ENCODE measurements around the gene COPB1.

COPB1 gene

GRCh38 chr11:14451825-14452224 lies 47.8 kb downstream of the COPB1 start:
- peaks cover 3% of the 10 kb centered on the region; the same call in 1 of the 2 replicates for H3K4me1 ChIP-seq (ENCODE audit: insufficient read depth, low read length)
- TF ChIP-seq CTCF (IDR thresholded peaks at IDR 0.05; ENCODE audit: borderline replicate concordance, extremely low read depth, low read length, poor library complexity, severe bottlenecking) (no peak), EZH2 (IDR thresholded peaks at IDR 0.05; ENCODE audit: borderline replicate concordance, low read depth, low read length, severe bottlenecking) (no peak)
- no peak overlapping the region for H2AFZ ChIP-seq (ENCODE audit: low read depth, low read length)
- no peak overlapping the region for H3K27ac ChIP-seq (ENCODE audit: low read length)
- peaks cover 14% of the 10 kb centered on the region; the same call in 1 of the 2 replicates for H3K36me3 ChIP-seq (ENCODE audit: insufficient read depth, low read length)
- H3K4me3 ChIP-seq (ENCODE audit: low read depth in 1 of 2, low read length in 2 of 2), result no peak overlapping the region
- no peak for DNase-seq
- no peaks in the 10 kb centered on the region for H4K20me1 ChIP-seq (ENCODE audit: insufficient read depth, low read length)
- ATAC-seq (ENCODE audit: insufficient read depth, low read depth), result no peak
- H3K27me3 ChIP-seq (ENCODE audit: insufficient read depth, low read length, poor library complexity), result no peaks in the 10 kb centered on the region
- no peaks in the 10 kb centered on the region for H3K9me3 ChIP-seq (ENCODE audit: insufficient read depth, low read length, severe bottlenecking)
- no peak overlapping the region for H3K9ac ChIP-seq (ENCODE audit: low read depth, low read length)
- no peaks in the 10 kb centered on the region for H3K79me2 ChIP-seq (ENCODE audit: insufficient read depth, low read length)
- no peak overlapping the region for H3K4me2 ChIP-seq (ENCODE audit: insufficient read depth, low read length)

- H3K9ac ChIP-seq (ENCODE audit: low read depth, low read length), result no peak overlapping the region
- ATAC-seq (ENCODE audit: insufficient read depth, low read depth) (no peak), DNase-seq (no peak)
- TF ChIP-seq CTCF (IDR thresholded peaks at IDR 0.05; ENCODE audit: borderline replicate concordance, extremely low read depth, low read length, poor library complexity, severe bottlenecking), result no peak
- no peak for TF ChIP-seq EZH2 (IDR thresholded peaks at IDR 0.05; ENCODE audit: borderline replicate concordance, low read depth, low read length, severe bottlenecking)
- no peak overlapping the region for H2AFZ ChIP-seq (ENCODE audit: low read depth, low read length)
- H3K4me2 ChIP-seq (ENCODE audit: insufficient read depth, low read length), result no peak overlapping the region
- no peaks in the 10 kb centered on the region for H3K27me3 ChIP-seq (ENCODE audit: insufficient read depth, low read length, poor library complexity)
- H3K9me3 ChIP-seq (ENCODE audit: insufficient read depth, low read length, severe bottlenecking), result no peaks in the 10 kb centered on the region
- H3K4me3 ChIP-seq (ENCODE audit: low read depth in 1 of 2, low read length in 2 of 2), result no peak overlapping the region
- H3K4me1 ChIP-seq (ENCODE audit: insufficient read depth, low read length), result no peaks in the 10 kb centered on the region
- no peaks in the 10 kb centered on the region for H4K20me1 ChIP-seq (ENCODE audit: insufficient read depth, low read length)
- H3K79me2 ChIP-seq (ENCODE audit: insufficient read depth, low read length), result no peaks in the 10 kb centered on the region
- H3K27ac ChIP-seq (ENCODE audit: low read length), result no peak overlapping the region
- no peaks in the 10 kb centered on the region for H3K36me3 ChIP-seq (ENCODE audit: insufficient read depth, low read length)
Observed at GRCh38 chr11:14449302-14449714, 50.3 kb downstream of the COPB1 start.

- ATAC-seq (ENCODE audit: insufficient read depth, low read depth), result no peak
- Histone ChIP-seq H3K4me1 (ENCODE audit: insufficient read depth, low read length) (no peaks in the 10 kb centered on the region), H2AFZ (ENCODE audit: low read depth, low read length) (no peak overlapping the region), H4K20me1 (ENCODE audit: insufficient read depth, low read length) (no peaks in the 10 kb centered on the region), H3K9me3 (ENCODE audit: insufficient read depth, low read length, severe bottlenecking) (no peaks in the 10 kb centered on the region), H3K27ac (ENCODE audit: low read length) (no peak overlapping the region), H3K9ac (ENCODE audit: low read depth, low read length) (no peak overlapping the region), H3K36me3 (ENCODE audit: insufficient read depth, low read length) (no peaks in the 10 kb centered on the region), H3K79me2 (ENCODE audit: insufficient read depth, low read length) (no peaks in the 10 kb centered on the region), H3K4me3 (ENCODE audit: low read depth in 1 of 2, low read length in 2 of 2) (no peak overlapping the region), H3K4me2 (ENCODE audit: insufficient read depth, low read length) (no peak overlapping the region), H3K27me3 (ENCODE audit: insufficient read depth, low read length, poor library complexity) (no peaks in the 10 kb centered on the region)
- DNase-seq, result no peak
- no peak for TF ChIP-seq CTCF (IDR thresholded peaks at IDR 0.05; ENCODE audit: borderline replicate concordance, extremely low read depth, low read length, poor library complexity, severe bottlenecking)
Observed at GRCh38 chr11:14448240-14448639, 51.4 kb downstream of the COPB1 start.

GRCh38 chr11:14446701-14447169 lies 52.9 kb downstream of the COPB1 start:
- Histone ChIP-seq H3K4me3 (ENCODE audit: low read depth in 1 of 2, low read length in 2 of 2) (no peak overlapping the region), H3K27ac (ENCODE audit: low read length) (no peak overlapping the region), H3K27me3 (ENCODE audit: insufficient read depth, low read length, poor library complexity) (no peaks in the 10 kb centered on the region), H3K9me3 (ENCODE audit: insufficient read depth, low read length, severe bottlenecking) (no peaks in the 10 kb centered on the region), H3K4me1 (ENCODE audit: insufficient read depth, low read length) (no peaks in the 10 kb centered on the region), H4K20me1 (ENCODE audit: insufficient read depth, low read length) (no peaks in the 10 kb centered on the region), H3K9ac (ENCODE audit: low read depth, low read length) (no peak overlapping the region), H3K4me2 (ENCODE audit: insufficient read depth, low read length) (no peak overlapping the region), H2AFZ (ENCODE audit: low read depth, low read length) (no peak overlapping the region), H3K36me3 (ENCODE audit: insufficient read depth, low read length) (no peaks in the 10 kb centered on the region), H3K79me2 (ENCODE audit: insufficient read depth, low read length) (no peaks in the 10 kb centered on the region)
- ATAC-seq (ENCODE audit: insufficient read depth, low read depth) (no peak), DNase-seq (no peak)
- TF ChIP-seq EZH2 (IDR thresholded peaks at IDR 0.05; ENCODE audit: borderline replicate concordance, low read depth, low read length, severe bottlenecking) (no peak), CTCF (IDR thresholded peaks at IDR 0.05; ENCODE audit: borderline replicate concordance, extremely low read depth, low read length, poor library complexity, severe bottlenecking) (no peak)

Measured in DND-41 (cell line).